Measurements from ENCODE around the gene EGFL7.

The EGFL7 gene

GRCh38 chr9:136631038-136632000, 31.4 kb upstream of the EGFL7 start (continued):
- TF ChIP-seq AEBP2 (tag by site-specific recombination; IDR thresholded peaks at IDR 0.05; ENCODE audit: borderline replicate concordance): no peak
- no peak for TF ChIP-seq KLF7 (tag by site-specific recombination; IDR thresholded peaks at IDR 0.05; ENCODE audit: borderline replicate concordance)
- TF ChIP-seq ZNF785 (tag by site-specific recombination; IDR thresholded peaks at IDR 0.05): no peak; the same call in none of the 2 replicates
- no peak for TF ChIP-seq ZNF670 (tag by site-specific recombination; IDR thresholded peaks at IDR 0.05; ENCODE audit: low read depth)
- no peak for TF ChIP-seq ZBTB49 (tag by site-specific recombination; IDR thresholded peaks at IDR 0.05; ENCODE audit: low read depth)
- peak; percentile 14; the same call in 1 of the 2 replicates for TF ChIP-seq ZNF394 (tag by site-specific recombination; IDR thresholded peaks at IDR 0.05; ENCODE audit: borderline replicate concordance)
- no peak for TF ChIP-seq ZNF426 (tag by site-specific recombination; IDR thresholded peaks at IDR 0.05)
- TF ChIP-seq CTCF (tag by site-specific recombination; IDR thresholded peaks at IDR 0.05): peak; percentile 99
- no peak for TF ChIP-seq ZNF776 (tag by site-specific recombination; IDR thresholded peaks at IDR 0.05; ENCODE audit: borderline replicate concordance)
- TF ChIP-seq ZNF132 (tag by site-specific recombination; IDR thresholded peaks at IDR 0.05; ENCODE audit: borderline replicate concordance): no peak
- TF ChIP-seq ZNF423 (tag by site-specific recombination; IDR thresholded peaks at IDR 0.05): no peak
- TF ChIP-seq REPIN1 (tag by site-specific recombination; IDR thresholded peaks at IDR 0.05; ENCODE audit: low read depth): no peak
- TF ChIP-seq ZFHX2 (tag by site-specific recombination; conservative IDR thresholded peaks at IDR 0.05): peak; percentile 95
- TF ChIP-seq ZNF335 (tag by site-specific recombination; conservative IDR thresholded peaks at IDR 0.05): no peak
- TF ChIP-seq ZFP41 (tag by site-specific recombination; IDR thresholded peaks at IDR 0.05; ENCODE audit: borderline replicate concordance): 0 out of 2 replicates have a peak, but pooled peaks have one; percentile 13
- TF ChIP-seq ZNF24 (tag by site-specific recombination; IDR thresholded peaks at IDR 0.05): no peak
- TF ChIP-seq BCL11A (tag by site-specific recombination; IDR thresholded peaks at IDR 0.05; ENCODE audit: low read depth): no peak
- no peak for TF ChIP-seq ZNF354C (tag by site-specific recombination; IDR thresholded peaks at IDR 0.05; ENCODE audit: borderline replicate concordance, low read depth)
- no peak for TF ChIP-seq ZBTB8A (tag by site-specific recombination; IDR thresholded peaks at IDR 0.05)
- no peak for TF ChIP-seq ZNF521 (tag by site-specific recombination; IDR thresholded peaks at IDR 0.05)
- peak; percentile 70; the same call in 1 of the 2 replicates for TF ChIP-seq ZNF501 (tag by site-specific recombination; IDR thresholded peaks at IDR 0.05)
- no peak for TF ChIP-seq GLI2 (tag by site-specific recombination; IDR thresholded peaks at IDR 0.05; ENCODE audit: borderline replicate concordance, low read depth)
- TF ChIP-seq TCF7L2 (IDR thresholded peaks at IDR 0.05; ENCODE audit: borderline replicate concordance, low read depth, low read length): no peak
- TF ChIP-seq ZNF16 (tag by site-specific recombination; IDR thresholded peaks at IDR 0.05; ENCODE audit: low read depth): no peak; the same call in 1 of the 2 replicates
- TF ChIP-seq ZNF341 (tag by site-specific recombination; IDR thresholded peaks at IDR 0.05; ENCODE audit: low read depth): no peak
- TF ChIP-seq KLF1 (tag by site-specific recombination; IDR thresholded peaks at IDR 0.05): peak; percentile 52
- TF ChIP-seq ZNF398 (tag by site-specific recombination; IDR thresholded peaks at IDR 0.05): no peak
- no peak for TF ChIP-seq ZNF211 (tag by site-specific recombination; IDR thresholded peaks at IDR 0.05; ENCODE audit: low read depth)
- no peak for TF ChIP-seq IKZF3 (tag by site-specific recombination; IDR thresholded peaks at IDR 0.05)
- no peak for TF ChIP-seq MYNN (tag by site-specific recombination; IDR thresholded peaks at IDR 0.05; ENCODE audit: borderline replicate concordance)
- no peak for TF ChIP-seq ZNF660 (tag by site-specific recombination; IDR thresholded peaks at IDR 0.05)
- TF ChIP-seq BCL11B (tag by site-specific recombination; IDR thresholded peaks at IDR 0.05; ENCODE audit: low read depth): no peak

Data from HEK293 (cell line).